H1 (cell line): Measurements from ENCODE around the gene SUB1. TPM values are rescaled to one million over a fixed set of nuclear protein-coding genes. Genes with fewer than 3 reads are reported as not detected.

Experiments
- CTCF ChIA-PET: fragments of 300-600 bp; sonication (Branson Sonifier 250); formaldehyde crosslinking; loops from one replicate; lab custom pipeline; 2021; ENCODE audit not compliant: partially characterized antibody; lab: Charles Lee
- POLR2A ChIA-PET: fragments of 300-600 bp; sonication (Branson Sonifier 250); formaldehyde crosslinking; loops from one replicate; lab custom pipeline; 2021; ENCODE audit warnings: inconsistent platforms; ENCODE audit not compliant: partially characterized antibody; lab: Charles Lee
- DNase-seq, 2 experiments: peaks; one replicate each; pipeline versions ENCODE4 v3.0.0 to v3.0.0-alpha.2; 2010 to 2022; ENCODE audit warnings: low spot score in 2 of 2, low read depth in 1 of 2, mixed read lengths in 1 of 2
- FAIRE-seq: peaks from 2 replicates; lab custom pipeline; 2011; peaks lifted over from hg19 to GRCh38; lab: Jason Lieb, UNC
- H2AFZ ChIP-seq: 2 replicates; pipeline ENCODE4 v1.8.1; 2012; ENCODE audit warnings: low read length, inconsistent platforms
- H2AK5ac ChIP-seq: 2 replicates; pipeline ENCODE4 v1.6.1; 2013; ENCODE audit warnings: low read depth, low read length
- H2BK120ac ChIP-seq: replicated peaks from 2 replicates; pipeline ENCODE3; 2013; ENCODE audit warnings: low read depth, low read length, inconsistent platforms
- H2BK12ac ChIP-seq: 2 replicates; pipeline ENCODE4 v1.6.1; 2013; ENCODE audit warnings: low read depth, low read length
- H2BK15ac ChIP-seq: 2 replicates; pipeline ENCODE4 v1.6.1; 2013; ENCODE audit warnings: low read length
- H2BK20ac ChIP-seq: 2 replicates; pipeline ENCODE4 v1.6.1; 2013; ENCODE audit warnings: low read length
- H2BK5ac ChIP-seq: 2 replicates; pipeline ENCODE4 v1.6.1; 2013; ENCODE audit warnings: low read depth, low read length
- H3K14ac ChIP-seq: 2 replicates; pipeline ENCODE4 v1.6.1; 2013; ENCODE audit warnings: inconsistent platforms; ENCODE audit not compliant: insufficient read length
- H3K18ac ChIP-seq: 2 replicates; pipeline ENCODE4 v1.6.1; 2013; ENCODE audit warnings: low read length; ENCODE audit errors: extremely low read depth
- H3K23ac ChIP-seq: 2 replicates; pipeline ENCODE4 v1.6.1; 2013; ENCODE audit warnings: inconsistent platforms; ENCODE audit not compliant: insufficient read length
- H3K23me2 ChIP-seq: 2 replicates; pipeline ENCODE4 v1.6.1; 2013; ENCODE audit warnings: low read depth, low read length
- H3K27ac ChIP-seq: 2 replicates; pipeline ENCODE4 v1.6.1; 2011; ENCODE audit warnings: low read depth, low read length, inconsistent platforms
- H3K27me3 ChIP-seq, 4 experiments: replicated peaks in 1 of 4; 1 replicate in 1 of 4; 2 replicates in 3 of 4; pipeline versions ENCODE4 v1.6.1 to v1.8.1; 2011 to 2013; ENCODE audit warnings: low read length in 3 of 4, mild to moderate bottlenecking in 3 of 4, inconsistent platforms in 2 of 4, mixed read lengths in 2 of 4, moderate library complexity in 1 of 4; ENCODE audit not compliant: control insufficient read depth in 3 of 4, insufficient read depth in 3 of 4; ENCODE audit errors: extremely low read depth in 1 of 4
- H3K36me3 ChIP-seq, 4 experiments: 2 replicates each; pipeline versions ENCODE4 v1.6.1 to v1.8.1; 2011 to 2013; ENCODE audit warnings: mild to moderate bottlenecking in 4 of 4, low read length in 3 of 4, moderate library complexity in 2 of 4, control low read depth in 1 of 4, inconsistent platforms in 1 of 4; ENCODE audit not compliant: insufficient read depth in 4 of 4, control insufficient read depth in 2 of 4
- H3K4ac ChIP-seq: replicated peaks from 2 replicates; pipeline ENCODE3; 2013; ENCODE audit warnings: low read length, low read depth, mixed read lengths, inconsistent platforms; ENCODE audit not compliant: insufficient read length
- H3K4me1 ChIP-seq, 4 experiments: replicated peaks in 1 of 4; 1 replicate in 1 of 4; 2 replicates in 3 of 4; pipeline versions ENCODE4 v1.6.1 to v1.8.1; 2011 to 2013; ENCODE audit warnings: low read length in 3 of 4, inconsistent platforms in 2 of 4, mixed read lengths in 1 of 4; ENCODE audit not compliant: insufficient read depth in 4 of 4, control insufficient read depth in 3 of 4
- H3K4me2 ChIP-seq, 2 experiments: 2 replicates each; pipeline versions ENCODE4 v1.6.1 to v1.8.1; 2011 to 2013; ENCODE audit warnings: low read depth in 2 of 2, low read length in 2 of 2, control low read depth in 1 of 2, inconsistent platforms in 1 of 2, mild to moderate bottlenecking in 1 of 2; ENCODE audit not compliant: insufficient read depth in 1 of 2
- H3K4me3 ChIP-seq, 4 experiments: fragments of 200-600, 300-600 bp in 1 of 4; sonication (generic), shearing (Covaris generic), sonication (Bioruptor Twin) in 1 of 4; 2 replicates each; pipeline versions ENCODE4 v1.5.1 to v1.8.1; 2011 to 2016; ENCODE audit warnings: low read length in 4 of 4, low read depth in 3 of 4, control low read depth in 2 of 4, inconsistent platforms in 2 of 4, mild to moderate bottlenecking in 2 of 4, mixed read lengths in 1 of 4, moderate library complexity in 1 of 4; ENCODE audit not compliant: insufficient read depth in 2 of 4; ENCODE audit errors: extremely low read depth in 1 of 4
- H3K56ac ChIP-seq: replicated peaks from 2 replicates; pipeline ENCODE3; 2013; ENCODE audit warnings: low read depth, mild to moderate bottlenecking, mixed read lengths, low read length, inconsistent platforms; ENCODE audit not compliant: insufficient read length
- H3K79me1 ChIP-seq: 2 replicates; pipeline ENCODE4 v1.6.1; 2013; ENCODE audit warnings: low read depth, low read length, control low read depth
- H3K79me2 ChIP-seq, 2 experiments: 2 replicates each; pipeline versions ENCODE4 v1.6.1 to v1.8.1; 2012 to 2013; ENCODE audit warnings: low read length in 2 of 2, mild to moderate bottlenecking in 2 of 2, inconsistent platforms in 1 of 2; ENCODE audit not compliant: insufficient read depth in 2 of 2, control insufficient read depth in 1 of 2
- H3K9ac ChIP-seq, 4 experiments: replicated peaks in 1 of 4; 1 replicate in 1 of 4; 2 replicates in 3 of 4; pipeline versions ENCODE4 v1.6.1 to v1.8.1; 2011 to 2013; ENCODE audit warnings: low read depth in 3 of 4, low read length in 3 of 4, control low read depth in 2 of 4, mild to moderate bottlenecking in 2 of 4, moderate library complexity in 2 of 4, inconsistent platforms in 1 of 4; ENCODE audit errors: extremely low read depth in 1 of 4
- H3K9me3 ChIP-seq, 2 experiments: 2 replicates each; pipeline versions ENCODE4 v1.6.1 to v1.8.1; 2012 to 2013; ENCODE audit warnings: mild to moderate bottlenecking in 2 of 2, moderate library complexity in 2 of 2, control low read depth in 1 of 2, inconsistent platforms in 1 of 2, low read depth in 1 of 2, low read length in 1 of 2, mixed read lengths in 1 of 2; ENCODE audit not compliant: insufficient read depth in 2 of 2
- H4K20me1 ChIP-seq, 2 experiments: replicated peaks in 1 of 2; 2 replicates each; pipeline versions ENCODE3 to v1.8.1; 2011 to 2013; ENCODE audit warnings: inconsistent platforms in 2 of 2, low read length in 2 of 2, mild to moderate bottlenecking in 1 of 2; ENCODE audit not compliant: insufficient read depth in 2 of 2, control insufficient read depth in 1 of 2
- H4K5ac ChIP-seq: 2 replicates; pipeline ENCODE4 v1.6.1; 2013; ENCODE audit warnings: low read length, low read depth, mixed read lengths, inconsistent platforms; ENCODE audit not compliant: insufficient read length
- H4K8ac ChIP-seq: 2 replicates; pipeline ENCODE4 v1.8.0; 2013; ENCODE audit warnings: mild to moderate bottlenecking, moderate library complexity, low read length, inconsistent platforms; ENCODE audit not compliant: insufficient read depth; ENCODE audit errors: extremely low read depth
- H4K91ac ChIP-seq: replicated peaks from 2 replicates; pipeline ENCODE3; 2013; ENCODE audit warnings: low read length, mixed read lengths, inconsistent platforms; ENCODE audit not compliant: insufficient read length
- BRCA1 ChIP-seq: IDR thresholded peaks from 2 replicates; pipeline ENCODE4 v1.6.1; 2012; ENCODE audit warnings: low read depth, low read length, improper control_type of control experiment
- CEBPB ChIP-seq: IDR thresholded peaks from 2 replicates; pipeline ENCODE4 v1.6.1; 2012; ENCODE audit warnings: low read depth, low read length
- CHD1 ChIP-seq: IDR thresholded peaks from 2 replicates; pipeline ENCODE4 v1.6.1; 2012; ENCODE audit warnings: low read depth, low read length, improper control_type of control experiment
- EGR1 ChIP-seq: IDR thresholded peaks from 2 replicates; pipeline ENCODE4 v1.6.1; 2011; ENCODE audit warnings: low read depth, low read length, borderline replicate concordance
- EZH2 ChIP-seq: fragments of 200-600 bp; sonication (generic); IDR thresholded peaks from 2 replicates; pipeline ENCODE4 v1.7.1; 2012; ENCODE audit warnings: low read depth, mild to moderate bottlenecking, moderate library complexity, low read length, inconsistent platforms; ENCODE audit not compliant: severe bottlenecking
- FOSL1 ChIP-seq: IDR thresholded peaks from 2 replicates; pipeline ENCODE4 v1.6.1; 2011; ENCODE audit warnings: mild to moderate bottlenecking, low read depth, low read length, moderate library complexity; ENCODE audit not compliant: insufficient read depth
- HDAC2 ChIP-seq, 2 experiments: fragments of 300-600 bp in 1 of 2; sonication (generic) in 1 of 2; IDR thresholded peaks; 2 replicates each; pipeline ENCODE4 v1.6.1; 2011 to 2012; ENCODE audit warnings: low read depth in 2 of 2, low read length in 2 of 2, mild to moderate bottlenecking in 2 of 2, moderate library complexity in 2 of 2, borderline replicate concordance in 1 of 2, inconsistent platforms in 1 of 2
- KDM1A ChIP-seq: fragments of 200-600, 300-600 bp; sonication (generic); IDR thresholded peaks from 2 replicates; pipeline ENCODE4 v1.7.1; 2016; ENCODE audit warnings: mild to moderate bottlenecking, low read length, borderline replicate concordance
- SRF ChIP-seq: IDR thresholded peaks from 2 replicates; pipeline ENCODE4 v1.6.1; 2011; ENCODE audit warnings: mild to moderate bottlenecking, low read depth, low read length, moderate library complexity
- TBP ChIP-seq: IDR thresholded peaks from 2 replicates; pipeline ENCODE4 v1.6.1; 2011; ENCODE audit warnings: low read depth, low read length, improper control_type of control experiment
- TEAD4 ChIP-seq: IDR thresholded peaks from 2 replicates; pipeline ENCODE4 v1.6.1; 2012; ENCODE audit warnings: low read depth, low read length, inconsistent platforms, mixed read lengths
- WGBS, 2 experiments: shearing (Covaris generic) in 1 of 2; methylation state at CpG; one replicate each; pipeline versions ENCODE4 v1.1.6 to v1.1.7; 2013 to 2015; ENCODE audit warnings: low lambda C conversion rate in 2 of 2, mixed read lengths in 2 of 2, inconsistent platforms in 1 of 2, low coverage in 1 of 2, missing lambda C conversion rate in 1 of 2; ENCODE audit not compliant: insufficient replicate concordance in 2 of 2, insufficient coverage in 1 of 2, insufficient read length in 1 of 2; ENCODE audit errors: extremely low coverage in 1 of 2, missing lambda C conversion rate in 1 of 2; 5-methylcytosine and 5-hydroxymethylcytosine counted together
- polyA plus RNA-seq, 7 experiments: library from polyadenylated mRNA; depleted of rRNA in 3 of 7; stranded (reverse) in 5 of 7; unstranded in 2 of 7; fragments of >200 nt in 5 of 7; fragments of 200-250 nt in 2 of 7; gene quantifications; 1 replicate in 5 of 7; 2 replicates in 1 of 7; 4 replicates in 1 of 7; pipeline versions ENCODE4 v1.2.1 to v1.2.3, GENCODE V29; 2011 to 2013; ENCODE audit warnings: missing spikeins in 2 of 7, mixed read lengths in 2 of 7
- total RNA-seq: library from RNA; stranded (reverse); fragmentation: NEBNext Ultra II Directional; extraction: Animal tissue kit (Norgen Biotek cat#: 25700); gene quantifications from 2 replicates; pipeline ENCODE4 v1.2.1, GENCODE V29; 2021
- TF ChIP-seq, protein P1 (sequence below): IDR thresholded peaks from 2 replicates; pipeline ENCODE4 v1.6.1; 2011; ENCODE audit warnings: low read length, improper control_type of control experiment

The SUB1 gene
- total and polyA plus RNA-seq, 2 of the 8 experiments (the other 6 are each of a cell fraction or from before 2014, with no cell fraction given) = 83.9 to 325 TPM

DNA sequence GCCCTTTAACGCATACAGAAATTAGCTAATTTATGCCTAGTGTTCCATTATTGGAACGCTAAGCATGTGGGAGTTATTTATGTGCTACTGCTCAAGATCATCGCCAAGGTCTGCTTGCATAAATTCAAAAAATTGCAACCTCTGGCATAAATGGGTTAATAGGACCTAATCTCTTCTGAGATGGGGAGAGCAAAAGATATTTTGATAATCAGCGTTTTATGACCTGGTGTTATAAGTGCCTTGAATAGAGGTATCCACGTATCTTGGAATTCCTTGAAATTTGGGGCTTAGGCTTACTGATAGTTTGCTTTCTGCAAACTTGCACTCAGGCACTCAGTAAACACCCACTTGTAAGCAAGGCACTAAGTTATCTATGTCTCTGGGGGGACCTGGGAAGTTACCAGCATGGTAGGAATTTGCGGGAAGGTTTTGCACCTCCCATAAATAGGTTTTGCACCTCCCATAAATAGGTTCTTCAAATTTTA is 1.8 kb downstream of the SUB1 start:
- Histone ChIP-seq H3K27me3 (no peaks in the 10 kb centered on the region), H3K23me2 (no peaks in the 10 kb centered on the region; the same call in 1 of the 2 replicates), H3K36me3 (peaks cover 4 to 33% (median 19%) of the 10 kb centered on the region in 4 experiments; a peak in 7 of 8 replicates), H3K56ac (no peak overlapping the region), H4K20me1 (peaks cover 2 to 10% of the 10 kb centered on the region in 2 experiments), H3K14ac (no peak overlapping the region), H3K4me1 (peaks cover 3 to 12% (median 9%) of the 10 kb centered on the region in 4 experiments), H3K18ac (no peak overlapping the region), H2BK12ac (no peak overlapping the region), H2BK20ac (no peak overlapping the region), H2AK5ac (no peak overlapping the region), H4K5ac (no peak overlapping the region), H4K8ac (no peak overlapping the region), H3K4ac (no peak overlapping the region), H3K79me2 (peaks cover 11 to 51% of the 10 kb centered on the region in 2 experiments), H3K23ac (no peak overlapping the region), H3K27ac (no peak overlapping the region), H3K4me3 (peak overlapping the region in 3 of 4 experiments; percentile 68 to 96 (median 92); a peak in 5 of 8 replicates), H3K79me1 (peaks cover 3% of the 10 kb centered on the region; the same call in 1 of the 2 replicates), H2AFZ (no peak overlapping the region), H3K4me2 (peak overlapping the region; percentile 53 to 68), H3K9ac (no peak overlapping the region), H4K91ac (no peak overlapping the region), H3K9me3 (no peaks in the 10 kb centered on the region), H2BK5ac (no peak overlapping the region), H2BK120ac (no peak overlapping the region), H2BK15ac (no peak overlapping the region)
- 84% methylated on average over 6 of the region's 6 CpGs; no CpG with 5 or more reads in 1 of the 2 experiments for WGBS, 2 experiments
- ChIA-PET POLR2A (interaction anchor here (1.1 kb wide), 1 partner anchor 59 kb away, joined by 5 read pairs; no protein-coding TSS in a partner anchor), CTCF (interaction anchor here (5.6 kb wide), 1 partner anchor 99 kb away, joined by 158 read pairs; no protein-coding TSS in a partner anchor)
- FAIRE-seq (no peak), DNase-seq (no peak)
- TF ChIP-seq SRF (no peak), KDM1A (no peak), BRCA1 (no peak), CHD1 (no peak), TBP (no peak), EZH2 (no peak), TEAD4 (no peak), HDAC2 (IDR thresholded peaks at IDR 0.05; ENCODE audit: borderline replicate concordance in 1 of 2, low read depth in 2 of 2, low read length in 2 of 2) (no peak), FOSL1 (no peak), EGR1 (no peak), CEBPB (no peak)
- TF ChIP-seq, protein P1, sequence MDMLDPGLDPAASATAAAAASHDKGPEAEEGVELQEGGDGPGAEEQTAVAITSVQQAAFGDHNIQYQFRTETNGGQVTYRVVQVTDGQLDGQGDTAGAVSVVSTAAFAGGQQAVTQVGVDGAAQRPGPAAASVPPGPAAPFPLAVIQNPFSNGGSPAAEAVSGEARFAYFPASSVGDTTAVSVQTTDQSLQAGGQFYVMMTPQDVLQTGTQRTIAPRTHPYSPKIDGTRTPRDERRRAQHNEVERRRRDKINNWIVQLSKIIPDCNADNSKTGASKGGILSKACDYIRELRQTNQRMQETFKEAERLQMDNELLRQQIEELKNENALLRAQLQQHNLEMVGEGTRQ = no peak
